SK-N-SH (cell line): ENCODE data around the gene OLFML3. TPM values are rescaled to one million over a fixed set of nuclear protein-coding genes. Genes with fewer than 3 reads are reported as not detected.

Source experiments
- CTCF ChIA-PET: fragments of 300-600, 350-600 bp; formaldehyde crosslinking; extraction: SDS; loops from one replicate; lab custom pipeline; 2021; lab: Yijun Ruan, JAX
- POLR2A ChIA-PET: fragments of 350-600 bp; sonication (Branson Sonifier 250); formaldehyde crosslinking; extraction: SDS; loops from one replicate; lab custom pipeline; 2020; ENCODE audit warnings: antibody characterized with exemption, inconsistent platforms; lab: Yijun Ruan, JAX
- DNase-seq: peaks from one replicate; pipeline ENCODE4 v3.0.0; 2012
- H2AFZ ChIP-seq: fragments of 200-600 bp; sonication (generic); 2 replicates; pipeline ENCODE4 v1.8.1; 2016; ENCODE audit warnings: antibody characterized with exemption, mild to moderate bottlenecking, low read depth
- H3F3A ChIP-seq: fragments of 200-600 bp; sonication (generic); replicated peaks from 2 replicates; pipeline ENCODE3; 2016; ENCODE audit warnings: antibody characterized with exemption, mild to moderate bottlenecking; ENCODE audit not compliant: insufficient read depth
- H3K27ac ChIP-seq, 2 experiments: fragments of 200-500 bp in 1 of 2; fragments of 200-600 bp in 1 of 2; sonication (Bioruptor generic) in 1 of 2; sonication (generic), shearing (Covaris generic) in 1 of 2; 2 replicates each; pipeline versions ENCODE4 v1.5.1 to v1.6.1; 2014 to 2016; ENCODE audit warnings: low read depth in 2 of 2, inconsistent platforms in 1 of 2, low read length in 1 of 2, mild to moderate bottlenecking in 1 of 2, mixed read lengths in 1 of 2
- H3K27me3 ChIP-seq: fragments of 200-600 bp; sonication (generic), shearing (Covaris generic); 2 replicates; pipeline ENCODE4 v1.6.1; 2016; ENCODE audit warnings: mixed run types; ENCODE audit not compliant: insufficient read depth
- H3K36me3 ChIP-seq, 2 experiments: fragments of 200-500 bp in 1 of 2; fragments of 200-600 bp in 1 of 2; sonication (Bioruptor generic) in 1 of 2; sonication (generic) in 1 of 2; replicated peaks in 1 of 2; 2 replicates each; pipeline versions ENCODE3 to v1.5.1; 2014 to 2016; ENCODE audit warnings: low read length in 1 of 2, mild to moderate bottlenecking in 1 of 2; ENCODE audit not compliant: insufficient read depth in 2 of 2, control insufficient read depth in 1 of 2
- H3K4me1 ChIP-seq, 2 experiments: fragments of 200-500 bp in 1 of 2; fragments of 200-600 bp in 1 of 2; sonication (Bioruptor generic) in 1 of 2; sonication (generic), shearing (Covaris generic) in 1 of 2; 2 replicates each; pipeline versions ENCODE4 v1.5.1 to v1.6.1; 2014 to 2016; ENCODE audit warnings: low read depth in 1 of 2, low read length in 1 of 2, mixed run types in 1 of 2; ENCODE audit not compliant: insufficient read depth in 2 of 2, control insufficient read depth in 1 of 2
- H3K4me2 ChIP-seq: fragments of 200-600 bp; sonication (generic), shearing (Covaris generic); 2 replicates; pipeline ENCODE4 v1.6.1; 2017; ENCODE audit warnings: mixed run types
- H3K4me3 ChIP-seq, 2 experiments: fragments of 200-500 bp in 1 of 2; fragments of 200-600 bp in 1 of 2; sonication (Bioruptor generic) in 1 of 2; sonication (generic), shearing (Covaris generic) in 1 of 2; 2 replicates each; pipeline versions ENCODE4 v1.5.1 to v1.8.1; 2014 to 2016; ENCODE audit warnings: low read depth in 2 of 2, inconsistent platforms in 1 of 2, low read length in 1 of 2, mild to moderate bottlenecking in 1 of 2, mixed read lengths in 1 of 2, moderate library complexity in 1 of 2
- H3K79me2 ChIP-seq: fragments of 200-600 bp; sonication (generic); 2 replicates; pipeline ENCODE4 v1.8.1; 2017; ENCODE audit warnings: mild to moderate bottlenecking; ENCODE audit not compliant: insufficient read depth
- H3K9ac ChIP-seq: fragments of 200-600 bp; sonication (generic); 2 replicates; pipeline ENCODE4 v1.6.1; 2017; ENCODE audit warnings: mixed run types
- H3K9me2 ChIP-seq: fragments of 200-600 bp; sonication (generic); 2 replicates; pipeline ENCODE4 v1.6.1; 2017; ENCODE audit warnings: mixed run types
- H3K9me3 ChIP-seq: fragments of 200-600 bp; sonication (generic); 2 replicates; pipeline ENCODE4 v1.6.1; 2017; ENCODE audit warnings: mixed run types, mild to moderate bottlenecking, moderate library complexity
- H4K20me1 ChIP-seq: fragments of 200-600 bp; sonication (generic); 2 replicates; pipeline ENCODE4 v1.6.1; 2017; ENCODE audit warnings: mild to moderate bottlenecking, mixed run types; ENCODE audit not compliant: insufficient read depth
- CHD2 ChIP-seq: fragments of 150-350 bp; IDR thresholded peaks from 2 replicates; pipeline ENCODE4 v1.6.1; 2018; ENCODE audit warnings: low read length; ENCODE audit not compliant: partially characterized antibody
- CTCF ChIP-seq: fragments of 200-600 bp; sonication (generic); IDR thresholded peaks from 2 replicates; pipeline ENCODE4 v1.6.1; 2017; ENCODE audit warnings: antibody characterized with exemption, mild to moderate bottlenecking, moderate library complexity
- ELF1 ChIP-seq: IDR thresholded peaks from 2 replicates; pipeline ENCODE4 v1.4.0; 2012
- EP300 ChIP-seq, 2 experiments: IDR thresholded peaks; 2 replicates each; pipeline versions ENCODE4 v1.4.0 to v1.6.1; 2012; ENCODE audit warnings: borderline replicate concordance in 1 of 2, low read depth in 1 of 2, low read length in 1 of 2
- EZH2phosphoT487 ChIP-seq: fragments of 200-600 bp; sonication (generic); IDR thresholded peaks from 2 replicates; pipeline ENCODE4 v1.6.1; 2017; ENCODE audit warnings: low read depth, mixed run types, mild to moderate bottlenecking, antibody characterized with exemption, moderate library complexity, borderline replicate concordance
- FOXM1 ChIP-seq: IDR thresholded peaks from 2 replicates; pipeline ENCODE4 v1.4.0; 2012; ENCODE audit warnings: low read depth, mild to moderate bottlenecking
- GATA2 ChIP-seq: sonication (generic); formaldehyde crosslinking; IDR thresholded peaks from 2 replicates; pipeline ENCODE4 v1.5.0; 2020; ENCODE audit warnings: mild to moderate bottlenecking, missing genetic modification reagents
- MXI1 ChIP-seq: IDR thresholded peaks from 2 replicates; pipeline ENCODE4 v1.6.1; 2012; ENCODE audit warnings: mild to moderate bottlenecking, low read depth, low read length, improper control_type of control experiment
- NFIC ChIP-seq: IDR thresholded peaks from 2 replicates; pipeline ENCODE4 v1.4.0; 2012; ENCODE audit warnings: borderline replicate concordance
- NRF1 ChIP-seq: IDR thresholded peaks from 2 replicates; pipeline ENCODE4 v1.6.1; 2012; ENCODE audit warnings: low read depth, mild to moderate bottlenecking, low read length
- PBX3 ChIP-seq: IDR thresholded peaks from 2 replicates; pipeline ENCODE4; 2012
- POLR2AphosphoS5 ChIP-seq: IDR thresholded peaks from 2 replicates; pipeline ENCODE4 v1.6.1; 2012; ENCODE audit warnings: low read depth, low read length
- RCOR1 ChIP-seq: fragments of 150-350 bp; IDR thresholded peaks from 2 replicates; pipeline ENCODE4 v1.6.1; 2017; ENCODE audit warnings: antibody characterized with exemption, low read length
- REST ChIP-seq: IDR thresholded peaks from 2 replicates; pipeline ENCODE4 v1.6.1; 2012; ENCODE audit warnings: mild to moderate bottlenecking, low read depth, low read length, moderate library complexity
- SMC3 ChIP-seq: IDR thresholded peaks from 2 replicates; pipeline ENCODE4 v1.6.1; 2012; ENCODE audit warnings: low read depth, low read length, improper control_type of control experiment
- TAF1 ChIP-seq: IDR thresholded peaks from 2 replicates; pipeline ENCODE4 v1.6.1; 2012; ENCODE audit warnings: low read depth, mild to moderate bottlenecking, low read length, moderate library complexity, borderline replicate concordance
- YY1 ChIP-seq: IDR thresholded peaks from 2 replicates; pipeline ENCODE4 v1.4.0; 2012; ENCODE audit warnings: low read depth, mild to moderate bottlenecking
- ZBTB33 ChIP-seq: IDR thresholded peaks from 2 replicates; pipeline ENCODE4 v1.4.0; 2012; ENCODE audit warnings: low read depth, borderline replicate concordance
- WGBS: methylation state at CpG from one replicate; pipeline ENCODE4 v1.1.6; 2017; ENCODE audit warnings: low lambda C conversion rate; 5-methylcytosine and 5-hydroxymethylcytosine counted together
- polyA plus RNA-seq, 3 experiments: library from polyadenylated mRNA; depleted of rRNA; stranded (reverse); fragments of >200 nt; gene quantifications; 2 replicates each; pipeline ENCODE4 v1.2.3, GENCODE V29; 2012

Gene OLFML3
- polyA plus RNA-seq, 1 of the 3 experiments (the other 2 are of a cell fraction), result 26.1 TPM

- H3K9me3 ChIP-seq, result no peaks in the 10 kb centered on the region
- TF ChIP-seq PBX3, result no peak
- TF ChIP-seq ZBTB33, result no peak
- TF ChIP-seq FOXM1, result no peak
- no peak for TF ChIP-seq EZH2phosphoT487
- no peak for TF ChIP-seq NFIC
- no peak for TF ChIP-seq NRF1
- no peak for TF ChIP-seq POLR2AphosphoS5
- TF ChIP-seq YY1, result no peak
- no peak for TF ChIP-seq ELF1
- ChIA-PET POLR2A (no interaction called here), CTCF (interaction anchor here (0.9 to 2.0 kb wide), 4 partner anchors 9 to 283 kb away, joined by 3 to 7 read pairs (median 5); partner anchors contain the start of gene OLFML3)
- no peaks in the 10 kb centered on the region for H3K36me3 ChIP-seq
- H3K27ac ChIP-seq, result no peak overlapping the region
- no peak overlapping the region for H3K4me3 ChIP-seq
- no peak overlapping the region for H3K4me2 ChIP-seq
- H3K9me2 ChIP-seq, result no peaks in the 10 kb centered on the region
- DNase-seq, result no peak
- no peaks in the 10 kb centered on the region for H3F3A ChIP-seq
- peaks cover 0 to 2% of the 10 kb centered on the region in 2 experiments; a peak in 1 of 4 replicates for H3K4me1 ChIP-seq
- no peaks in the 10 kb centered on the region for H4K20me1 ChIP-seq
- no peak overlapping the region for H2AFZ ChIP-seq
- no peak overlapping the region for H3K9ac ChIP-seq
- no peaks in the 10 kb centered on the region; the same call in 1 of the 2 replicates for H3K27me3 ChIP-seq
- no peaks in the 10 kb centered on the region for H3K79me2 ChIP-seq
These were observed 21.1 kb downstream of the OLFML3 start for GRCh38 chr1:114000406-114000805.

- CTCF ChIA-PET, result interaction anchor here (0.9 to 1.2 kb wide), 3 partner anchors 23 to 280 kb away, joined by 3 read pairs; partner anchors contain the start of gene OLFML3
- Histone ChIP-seq H3K9ac (no peak overlapping the region), H2AFZ (no peak overlapping the region), H3K9me2 (no peaks in the 10 kb centered on the region), H3K4me2 (no peak overlapping the region), H3K4me1 (peaks cover 0 to 2% of the 10 kb centered on the region in 2 experiments; a peak in 1 of 4 replicates), H4K20me1 (no peaks in the 10 kb centered on the region), H3K36me3 (no peaks in the 10 kb centered on the region), H3F3A (no peaks in the 10 kb centered on the region), H3K27me3 (no peaks in the 10 kb centered on the region; the same call in 1 of the 2 replicates), H3K79me2 (no peaks in the 10 kb centered on the region), H3K4me3 (no peak overlapping the region), H3K9me3 (no peaks in the 10 kb centered on the region), H3K27ac (no peak overlapping the region)
- DNase-seq, result no peak
- POLR2A ChIA-PET, result no interaction called here
- 54% methylated on average over 8 of the region's 15 CpGs for WGBS
- TF ChIP-seq SMC3 (no peak), REST (no peak), CTCF (no peak), RCOR1 (no peak), GATA2 (CRISPR knock-in tag) (no peak), CHD2 (no peak), TAF1 (no peak), POLR2AphosphoS5 (no peak), EP300 (IDR thresholded peaks at IDR 0.05; ENCODE audit: borderline replicate concordance in 1 of 2, low read depth in 1 of 2, low read length in 1 of 2) (no peak), MXI1 (no peak)
These were observed 23.4 kb downstream of the OLFML3 start for GRCh38 chr1:114002492-114003239.
